Activated naive CD8-positive, alpha-beta T cell treated with anti-CD3 and anti-CD28 coated beads, Interleukin-2, amount 50 U/mL, for 16 hours (primary cell): Measurements from ENCODE around the gene MBD1.
A peak's percentile ranks its signal among the peaks of the same experiment; 100 is the strongest.
"Not testable (repeated sequence)": the region's sequence is repeated elsewhere in the genome, so short reads cannot be mapped to it uniquely, and the experiment has no call there.

Source experiments
- DNase-seq: peaks from one replicate; pipeline ENCODE4 v3.0.0-alpha.2; 2020; ENCODE audit warnings: low read depth, low spot score

Gene MBD1

GRCh38 chr18:50281295-50281971, at the start of gene MBD1:
Gene MBD1, minus strand, starts transcription at chr18:50281523. Its CDS starts 1,531 bp downstream, at chr18:50279992.
- peak; percentile 93 for DNase-seq

GRCh38 chr18:50330176-50330575, 48.9 kb upstream of the MBD1 start:
- DNase-seq, result no peak

GRCh38 chr18:50327983-50328382, 46.7 kb upstream of the MBD1 start:
- no peak for DNase-seq

- no peak for DNase-seq
These were observed 39.4 kb upstream of the MBD1 start for GRCh38 chr18:50320719-50321118.

- no peak for DNase-seq
These were observed 34.0 kb upstream of the MBD1 start for GRCh38 chr18:50315100-50315871.

- no peak for DNase-seq
These were observed 32.6 kb upstream of the MBD1 start for GRCh38 chr18:50313873-50314460.

- DNase-seq, result no peak
These were observed 31.8 kb upstream of the MBD1 start for GRCh38 chr18:50313031-50313607.

GRCh38 chr18:50312296-50313030, 31.1 kb upstream of the MBD1 start:
- DNase-seq, result no peak

GRCh38 chr18:50311650-50312049, 30.3 kb upstream of the MBD1 start:
- no peak for DNase-seq

GRCh38 chr18:50310080-50310479, 28.8 kb upstream of the MBD1 start:
- no peak for DNase-seq

- DNase-seq, result not testable (repeated sequence)
These were observed 27.5 kb upstream of the MBD1 start for GRCh38 chr18:50308851-50309250.

GRCh38 chr18:50307738-50308470, 26.6 kb upstream of the MBD1 start:
- peak; percentile 80 for DNase-seq

- no peak for DNase-seq
These were observed 26.0 kb upstream of the MBD1 start for GRCh38 chr18:50307400-50307737.

GRCh38 chr18:50306944-50307343, 25.6 kb upstream of the MBD1 start:
- DNase-seq, result no peak

GRCh38 chr18:50301074-50301473, 19.8 kb upstream of the MBD1 start:
- DNase-seq, result no peak

- no peak for DNase-seq
These were observed 18.5 kb upstream of the MBD1 start for GRCh38 chr18:50299626-50300388.

- DNase-seq, result no peak
These were observed 17.3 kb upstream of the MBD1 start for GRCh38 chr18:50298443-50299284.

GRCh38 chr18:50297621-50298442, 16.5 kb upstream of the MBD1 start:
- DNase-seq, result peak; percentile 35

- DNase-seq, result no peak
These were observed 11.7 kb upstream of the MBD1 start for GRCh38 chr18:50293039-50293438.
